ENCODE results near the gene CORT. TPM values are rescaled to one million over a fixed set of nuclear protein-coding genes. Genes with fewer than 3 reads are reported as not detected.

The CORT gene
- total RNA-seq, 1 experiment from 2014 or later = 0.66 TPM

DNA sequence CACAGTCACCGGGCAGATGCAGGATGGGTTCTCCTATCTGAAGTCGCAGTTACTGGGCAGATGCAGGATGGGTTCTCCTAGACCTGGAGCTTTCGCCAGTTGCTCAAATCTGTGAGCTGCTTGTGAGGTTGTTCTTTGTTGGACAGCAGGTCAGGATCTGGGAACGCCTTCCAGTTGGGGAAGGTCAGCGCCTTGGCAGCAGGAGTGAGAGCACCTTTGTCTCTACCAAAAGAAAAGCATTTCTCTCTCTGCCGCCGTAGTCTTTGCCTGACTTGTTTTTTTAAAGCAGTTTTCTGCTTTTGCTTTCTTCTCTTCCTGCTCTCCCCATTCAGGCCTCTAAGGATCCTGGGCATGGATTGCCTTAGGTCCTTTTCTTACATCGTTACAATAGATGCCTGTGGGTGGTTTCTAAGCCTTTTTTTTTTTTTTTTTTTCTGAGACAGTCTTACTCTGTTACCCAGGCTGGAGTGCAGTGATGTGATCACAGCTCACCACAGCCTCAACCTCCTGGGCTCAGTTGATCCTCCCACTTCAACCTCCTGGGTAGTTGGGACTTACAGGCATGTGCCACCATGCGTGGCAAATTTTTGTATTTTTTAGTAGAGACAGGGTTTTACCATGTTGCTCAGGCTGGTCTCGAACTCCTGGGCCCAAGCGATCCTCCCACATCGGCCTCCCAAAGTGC lies 40.6 kb downstream of the CORT start:
- ChIA-PET POLR2A (no interaction called here), CTCF (interaction anchor here (0.9 to 2.0 kb wide), 4 partner anchors 17 to 243 kb away, joined by 5 to 6 read pairs (median 6); no protein-coding TSS in a partner anchor)
- ATAC-seq (no peak), DNase-seq (ENCODE audit: low spot score) (no peak)
- TF ChIP-seq ZNF219 (CRISPR knock-in tag; IDR thresholded peaks at IDR 0.05; ENCODE audit: borderline replicate concordance) (no peak), FOXJ3 (CRISPR knock-in tag; IDR thresholded peaks at IDR 0.05; ENCODE audit: borderline replicate concordance) (no peak), ZNF416 (CRISPR knock-in tag; IDR thresholded peaks at IDR 0.05) (no peak), NR2C2 (CRISPR knock-in tag; IDR thresholded peaks at IDR 0.05) (no peak), JUN (CRISPR knock-in tag; IDR thresholded peaks at IDR 0.05) (no peak)
- peaks cover 5% of the 10 kb centered on the region; the same call in 1 of the 2 replicates for H3K36me3 Mint-ChIP-seq
- H3K9me3 Mint-ChIP-seq = no peaks in the 10 kb centered on the region
- H3K4me3 Mint-ChIP-seq = no peak overlapping the region
- no peaks in the 10 kb centered on the region for H3K27me3 Mint-ChIP-seq (ENCODE audit: low read depth)
- peak overlapping the region; percentile 48 for H3K27ac Mint-ChIP-seq
- H3K4me1 Mint-ChIP-seq = peaks cover 14% of the 10 kb centered on the region

- Mint-ChIP-seq H3K4me3 (no peak overlapping the region), H3K9me3 (no peaks in the 10 kb centered on the region), H3K27me3 (ENCODE audit: low read depth) (no peaks in the 10 kb centered on the region), H3K36me3 (no peaks in the 10 kb centered on the region), H3K4me1 (peaks cover 15% of the 10 kb centered on the region), H3K27ac (no peak overlapping the region; the same call in 1 of the 2 replicates)
- TF ChIP-seq IRF2 (CRISPR knock-in tag; IDR thresholded peaks at IDR 0.05; ENCODE audit: borderline replicate concordance, low read depth) (no peak), TEAD1 (CRISPR knock-in tag; IDR thresholded peaks at IDR 0.05) (no peak)
- DNase-seq (ENCODE audit: low spot score) (no peak), ATAC-seq (peak; percentile 38; the same call in 1 of the 2 replicates)
- CTCF ChIA-PET = interaction anchor here (0.7 to 6.7 kb wide), 22 partner anchors 9 to 543 kb away, joined by 3 to 48 read pairs (median 4); partner anchors contain the start of genes CENPS, CORT and PEX14
- POLR2A ChIA-PET = interaction anchor here (1.4 kb wide), 1 partner anchor 19 kb away, joined by 3 read pairs; the partner anchor contains the start of gene PEX14
These were observed 44.6 kb downstream of the CORT start for GRCh38 chr1:10494418-10494753.

DNA sequence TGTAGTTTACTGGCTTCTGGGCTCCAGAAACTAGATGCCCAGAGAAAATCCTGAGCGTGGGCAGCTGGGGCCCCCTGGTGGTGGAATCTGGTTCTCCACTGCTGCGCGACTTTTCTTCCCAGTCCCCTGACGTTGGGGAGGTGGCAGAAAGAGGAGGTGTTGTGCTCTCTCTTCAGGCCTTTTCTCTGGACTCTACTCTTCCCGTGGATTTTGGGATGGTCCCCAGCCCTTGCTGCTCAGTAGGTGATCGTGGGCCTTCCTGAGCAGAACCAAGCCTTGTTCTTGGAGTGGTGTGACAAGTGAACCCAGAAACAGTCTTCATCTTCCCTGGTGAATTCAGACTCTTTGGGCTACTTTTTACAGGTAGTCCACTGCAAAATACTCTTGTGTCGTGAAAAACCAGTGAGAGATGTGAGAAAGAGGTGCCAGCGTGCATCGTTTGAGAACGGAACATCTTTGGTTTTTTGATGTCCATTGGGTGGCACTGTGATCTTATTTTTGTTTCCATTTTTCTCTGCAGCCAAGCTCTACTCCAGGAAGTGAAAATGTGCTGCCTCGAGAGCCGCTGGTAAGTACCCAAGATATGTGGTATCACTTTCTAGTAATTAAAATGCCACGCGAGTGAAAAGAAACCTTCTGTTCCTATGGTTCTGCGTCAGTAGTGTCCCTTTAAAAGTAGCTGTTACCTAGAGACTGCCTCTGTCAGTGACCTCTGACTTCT lies 45.1 kb downstream of the CORT start:
- no peaks in the 10 kb centered on the region for H3K36me3 Mint-ChIP-seq
- TF ChIP-seq E2F5 (CRISPR knock-in tag; IDR thresholded peaks at IDR 0.05) (no peak), ZNF423 (CRISPR knock-in tag; IDR thresholded peaks at IDR 0.05) (no peak), USF2 (CRISPR knock-in tag; IDR thresholded peaks at IDR 0.05) (no peak)
- TF ChIP-seq, protein P1, sequence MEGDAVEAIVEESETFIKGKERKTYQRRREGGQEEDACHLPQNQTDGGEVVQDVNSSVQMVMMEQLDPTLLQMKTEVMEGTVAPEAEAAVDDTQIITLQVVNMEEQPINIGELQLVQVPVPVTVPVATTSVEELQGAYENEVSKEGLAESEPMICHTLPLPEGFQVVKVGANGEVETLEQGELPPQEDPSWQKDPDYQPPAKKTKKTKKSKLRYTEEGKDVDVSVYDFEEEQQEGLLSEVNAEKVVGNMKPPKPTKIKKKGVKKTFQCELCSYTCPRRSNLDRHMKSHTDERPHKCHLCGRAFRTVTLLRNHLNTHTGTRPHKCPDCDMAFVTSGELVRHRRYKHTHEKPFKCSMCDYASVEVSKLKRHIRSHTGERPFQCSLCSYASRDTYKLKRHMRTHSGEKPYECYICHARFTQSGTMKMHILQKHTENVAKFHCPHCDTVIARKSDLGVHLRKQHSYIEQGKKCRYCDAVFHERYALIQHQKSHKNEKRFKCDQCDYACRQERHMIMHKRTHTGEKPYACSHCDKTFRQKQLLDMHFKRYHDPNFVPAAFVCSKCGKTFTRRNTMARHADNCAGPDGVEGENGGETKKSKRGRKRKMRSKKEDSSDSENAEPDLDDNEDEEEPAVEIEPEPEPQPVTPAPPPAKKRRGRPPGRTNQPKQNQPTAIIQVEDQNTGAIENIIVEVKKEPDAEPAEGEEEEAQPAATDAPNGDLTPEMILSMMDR (IDR thresholded peaks at IDR 0.05) = peak; percentile 97
- TF ChIP-seq, protein P2, sequence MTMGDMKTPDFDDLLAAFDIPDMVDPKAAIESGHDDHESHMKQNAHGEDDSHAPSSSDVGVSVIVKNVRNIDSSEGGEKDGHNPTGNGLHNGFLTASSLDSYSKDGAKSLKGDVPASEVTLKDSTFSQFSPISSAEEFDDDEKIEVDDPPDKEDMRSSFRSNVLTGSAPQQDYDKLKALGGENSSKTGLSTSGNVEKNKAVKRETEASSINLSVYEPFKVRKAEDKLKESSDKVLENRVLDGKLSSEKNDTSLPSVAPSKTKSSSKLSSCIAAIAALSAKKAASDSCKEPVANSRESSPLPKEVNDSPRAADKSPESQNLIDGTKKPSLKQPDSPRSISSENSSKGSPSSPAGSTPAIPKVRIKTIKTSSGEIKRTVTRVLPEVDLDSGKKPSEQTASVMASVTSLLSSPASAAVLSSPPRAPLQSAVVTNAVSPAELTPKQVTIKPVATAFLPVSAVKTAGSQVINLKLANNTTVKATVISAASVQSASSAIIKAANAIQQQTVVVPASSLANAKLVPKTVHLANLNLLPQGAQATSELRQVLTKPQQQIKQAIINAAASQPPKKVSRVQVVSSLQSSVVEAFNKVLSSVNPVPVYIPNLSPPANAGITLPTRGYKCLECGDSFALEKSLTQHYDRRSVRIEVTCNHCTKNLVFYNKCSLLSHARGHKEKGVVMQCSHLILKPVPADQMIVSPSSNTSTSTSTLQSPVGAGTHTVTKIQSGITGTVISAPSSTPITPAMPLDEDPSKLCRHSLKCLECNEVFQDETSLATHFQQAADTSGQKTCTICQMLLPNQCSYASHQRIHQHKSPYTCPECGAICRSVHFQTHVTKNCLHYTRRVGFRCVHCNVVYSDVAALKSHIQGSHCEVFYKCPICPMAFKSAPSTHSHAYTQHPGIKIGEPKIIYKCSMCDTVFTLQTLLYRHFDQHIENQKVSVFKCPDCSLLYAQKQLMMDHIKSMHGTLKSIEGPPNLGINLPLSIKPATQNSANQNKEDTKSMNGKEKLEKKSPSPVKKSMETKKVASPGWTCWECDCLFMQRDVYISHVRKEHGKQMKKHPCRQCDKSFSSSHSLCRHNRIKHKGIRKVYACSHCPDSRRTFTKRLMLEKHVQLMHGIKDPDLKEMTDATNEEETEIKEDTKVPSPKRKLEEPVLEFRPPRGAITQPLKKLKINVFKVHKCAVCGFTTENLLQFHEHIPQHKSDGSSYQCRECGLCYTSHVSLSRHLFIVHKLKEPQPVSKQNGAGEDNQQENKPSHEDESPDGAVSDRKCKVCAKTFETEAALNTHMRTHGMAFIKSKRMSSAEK (CRISPR knock-in tag; IDR thresholded peaks at IDR 0.05; ENCODE audit: borderline replicate concordance) = no peak

More for the DNA sequence above, 45.1 kb downstream of the CORT start:
- H3K27me3 Mint-ChIP-seq (ENCODE audit: low read depth) = no peaks in the 10 kb centered on the region
- H3K9me3 Mint-ChIP-seq = no peaks in the 10 kb centered on the region
- H3K27ac Mint-ChIP-seq = peak overlapping the region; percentile 67
- peak; percentile 88 for ATAC-seq
- no peak overlapping the region for H3K4me3 Mint-ChIP-seq
- CTCF ChIA-PET = interaction anchor here (0.6 to 6.7 kb wide), 23 partner anchors 9 to 542 kb away, joined by 3 to 48 read pairs (median 4); partner anchors contain the start of genes CENPS, CORT and PEX14
- DNase-seq (ENCODE audit: low spot score) = peak; percentile 84
- H3K4me1 Mint-ChIP-seq = peaks cover 15% of the 10 kb centered on the region
- POLR2A ChIA-PET = interaction anchor here (1.4 kb wide), 1 partner anchor 20 kb away, joined by 3 read pairs; the partner anchor contains the start of gene PEX14

All from WTC11 (cell line).